ENCODE data around the gene RTL10.

RTL10 gene, protein sequence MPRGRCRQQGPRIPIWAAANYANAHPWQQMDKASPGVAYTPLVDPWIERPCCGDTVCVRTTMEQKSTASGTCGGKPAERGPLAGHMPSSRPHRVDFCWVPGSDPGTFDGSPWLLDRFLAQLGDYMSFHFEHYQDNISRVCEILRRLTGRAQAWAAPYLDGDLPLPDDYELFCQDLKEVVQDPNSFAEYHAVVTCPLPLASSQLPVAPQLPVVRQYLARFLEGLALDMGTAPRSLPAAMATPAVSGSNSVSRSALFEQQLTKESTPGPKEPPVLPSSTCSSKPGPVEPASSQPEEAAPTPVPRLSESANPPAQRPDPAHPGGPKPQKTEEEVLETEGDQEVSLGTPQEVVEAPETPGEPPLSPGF

DNA sequence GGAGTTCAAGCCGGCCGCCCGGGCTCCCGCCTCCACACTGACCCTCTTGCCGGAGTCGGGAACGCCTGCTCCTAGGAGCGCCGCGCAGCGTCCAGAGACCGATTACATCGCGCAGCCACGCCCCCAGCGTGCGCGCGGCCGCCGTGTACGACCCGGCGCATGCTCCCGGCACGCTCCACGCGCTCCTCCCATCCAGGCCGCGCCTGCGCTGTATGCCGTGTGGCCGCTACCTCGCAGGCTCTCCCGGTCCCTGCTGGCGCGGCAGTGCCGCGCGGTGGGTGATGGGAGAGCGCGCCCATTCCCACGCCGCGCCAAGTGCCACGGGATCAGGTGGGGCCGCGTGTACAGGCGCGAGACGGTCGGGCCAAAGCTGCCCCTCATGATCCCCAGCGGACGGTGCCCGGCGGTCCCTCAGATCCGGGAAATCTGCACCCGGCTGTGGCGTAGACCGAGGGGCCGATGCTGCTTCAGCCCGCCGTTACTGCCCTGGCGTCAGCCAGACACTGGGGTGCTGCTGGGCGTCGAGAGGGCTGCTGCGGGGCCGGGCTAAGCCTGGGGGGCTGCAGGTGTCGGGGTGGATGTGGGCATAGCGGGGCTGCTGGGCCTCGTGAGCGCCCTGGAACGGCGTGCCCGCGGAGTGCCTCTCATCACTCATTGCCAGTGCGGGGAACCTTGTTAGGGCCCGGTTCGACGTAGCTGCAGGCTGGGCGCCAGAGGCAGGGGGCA lies at the start of gene RTL10, which contains the start of gene GNB1L:
Gene RTL10, minus strand, starts transcription at position 97 of the 726 bp plus-strand sequence. CDS start 2,613 bp downstream, outside the sequence.
Gene GNB1L, minus strand, starts transcription at position 97 of the 726 bp plus-strand sequence. CDS start 33,519 bp downstream, outside the sequence.
- DNase-seq, result peak; percentile 95

DNA sequence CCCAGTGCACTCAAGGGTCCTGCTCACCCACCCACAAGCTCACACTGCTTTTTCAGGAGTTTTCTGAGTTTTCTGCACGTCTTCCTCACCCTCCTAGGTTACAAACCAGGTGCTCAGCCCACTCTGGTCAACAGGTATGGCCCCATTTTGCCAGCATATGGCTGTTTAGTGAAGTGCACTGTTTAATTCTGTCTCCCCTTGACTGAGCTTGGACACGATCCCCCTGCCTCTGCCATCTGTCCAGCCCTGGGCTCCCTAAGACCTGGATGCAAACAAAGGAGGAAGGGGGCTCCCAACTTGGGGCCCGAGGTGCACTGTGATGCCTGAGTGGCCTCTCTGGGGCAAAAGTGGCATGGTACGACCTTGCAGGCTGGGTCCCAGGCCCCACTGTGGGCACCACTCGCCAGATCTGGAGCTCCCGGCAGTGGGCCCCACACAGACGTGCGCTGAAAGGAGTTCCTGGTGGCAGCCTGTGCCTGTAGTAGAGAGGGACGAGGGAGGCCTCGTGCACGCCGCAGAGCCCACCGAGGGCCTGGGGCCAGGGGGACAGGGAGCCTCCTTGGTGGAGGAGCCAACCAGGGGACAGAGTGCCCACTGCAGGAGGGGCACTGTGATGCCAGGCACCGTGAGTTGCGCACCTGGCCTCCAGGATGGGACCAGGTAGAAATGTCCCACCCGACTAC lies 49.6 kb upstream of the RTL10 start:
- no peak for DNase-seq

GRCh38 chr22:19903513-19903912 lies 48.8 kb upstream of the RTL10 start:
- DNase-seq, result no peak

DNA sequence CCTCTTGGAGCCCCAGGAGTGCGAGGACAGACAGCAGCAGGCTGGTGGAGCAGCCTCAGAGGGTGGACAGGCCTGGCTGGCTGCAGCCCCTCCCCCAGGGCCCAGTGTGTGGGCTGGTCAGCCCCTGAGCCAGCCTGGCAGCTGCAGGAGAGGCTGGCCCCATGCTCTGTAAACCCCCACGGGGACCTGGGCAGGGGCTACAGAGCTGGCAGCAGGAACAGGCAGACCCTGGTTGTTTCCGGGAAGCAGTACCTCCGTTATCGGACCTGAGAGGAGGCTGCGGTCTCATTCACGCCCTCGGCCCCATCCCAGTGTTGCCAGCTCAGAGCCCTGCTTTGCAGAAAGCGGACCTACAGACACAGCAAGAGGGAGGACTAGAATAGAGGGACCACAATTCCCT lies 48.4 kb upstream of the RTL10 start:
- no peak for DNase-seq

- DNase-seq, result no peak
These were observed 47.6 kb upstream of the RTL10 start for GRCh38 chr22:19902245-19902715.

DNA sequence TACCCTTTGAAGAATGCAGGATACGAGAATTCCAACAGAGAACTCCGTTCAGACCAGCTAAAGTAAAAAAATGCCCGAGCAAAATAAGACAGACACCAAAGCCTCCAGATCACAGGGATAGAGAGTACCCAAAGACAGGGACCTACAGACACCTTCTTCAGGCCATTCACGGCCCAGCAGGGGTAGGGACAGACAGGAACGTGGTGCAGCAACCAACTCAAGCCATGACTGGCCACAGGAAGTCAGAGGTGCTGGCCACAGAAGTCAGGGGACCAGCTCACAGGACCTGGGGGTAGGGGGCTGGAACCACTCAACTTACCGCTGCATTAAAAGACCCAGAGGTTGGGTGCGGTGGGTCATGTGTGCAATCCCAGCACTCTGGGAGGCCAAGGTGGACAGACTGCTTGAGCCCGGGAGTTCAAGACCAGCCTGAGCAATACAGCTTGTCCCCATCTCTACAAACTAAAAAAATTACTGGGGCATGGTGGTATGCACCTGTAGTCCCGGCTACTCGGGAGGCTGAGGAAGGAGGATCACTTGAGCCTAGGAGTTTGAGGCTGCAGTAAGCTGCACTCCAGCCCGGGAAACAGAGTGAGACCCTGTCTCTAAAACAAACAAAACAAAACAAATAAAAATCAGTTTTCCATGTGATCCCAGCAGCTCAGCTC lies 47.0 kb upstream of the RTL10 start:
- DNase-seq, result no peak

GRCh38 chr22:19900707-19901436 lies 46.2 kb upstream of the RTL10 start:
- no peak for DNase-seq

- DNase-seq, result no peak
These were observed 44.3 kb upstream of the RTL10 start for GRCh38 chr22:19898831-19899567.

GRCh38 chr22:19898145-19898544 lies 43.5 kb upstream of the RTL10 start:
- DNase-seq, result no peak

DNA sequence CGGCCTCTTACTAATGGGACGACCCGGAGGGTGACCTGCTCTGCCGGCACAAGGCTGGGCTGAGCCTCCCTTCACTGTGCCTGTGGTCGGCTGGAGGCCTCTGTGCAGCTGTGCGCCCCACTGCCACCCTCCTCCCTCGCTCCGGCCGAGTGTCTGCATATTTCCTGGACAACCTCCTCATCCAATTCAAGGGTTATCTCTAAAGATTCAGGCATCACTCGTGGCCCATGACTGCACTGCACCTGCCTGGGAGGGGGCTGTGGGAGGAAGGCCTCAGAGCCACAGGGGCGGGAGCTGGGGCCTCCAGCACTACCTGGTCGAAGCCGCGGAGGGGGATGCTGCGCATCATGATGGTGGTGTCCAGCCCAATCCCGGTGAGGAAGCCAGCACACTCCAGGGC lies 43.1 kb upstream of the RTL10 start:
- DNase-seq, result no peak

GRCh38 chr22:19896665-19897355 lies 42.1 kb upstream of the RTL10 start:
- DNase-seq, result no peak

DNA sequence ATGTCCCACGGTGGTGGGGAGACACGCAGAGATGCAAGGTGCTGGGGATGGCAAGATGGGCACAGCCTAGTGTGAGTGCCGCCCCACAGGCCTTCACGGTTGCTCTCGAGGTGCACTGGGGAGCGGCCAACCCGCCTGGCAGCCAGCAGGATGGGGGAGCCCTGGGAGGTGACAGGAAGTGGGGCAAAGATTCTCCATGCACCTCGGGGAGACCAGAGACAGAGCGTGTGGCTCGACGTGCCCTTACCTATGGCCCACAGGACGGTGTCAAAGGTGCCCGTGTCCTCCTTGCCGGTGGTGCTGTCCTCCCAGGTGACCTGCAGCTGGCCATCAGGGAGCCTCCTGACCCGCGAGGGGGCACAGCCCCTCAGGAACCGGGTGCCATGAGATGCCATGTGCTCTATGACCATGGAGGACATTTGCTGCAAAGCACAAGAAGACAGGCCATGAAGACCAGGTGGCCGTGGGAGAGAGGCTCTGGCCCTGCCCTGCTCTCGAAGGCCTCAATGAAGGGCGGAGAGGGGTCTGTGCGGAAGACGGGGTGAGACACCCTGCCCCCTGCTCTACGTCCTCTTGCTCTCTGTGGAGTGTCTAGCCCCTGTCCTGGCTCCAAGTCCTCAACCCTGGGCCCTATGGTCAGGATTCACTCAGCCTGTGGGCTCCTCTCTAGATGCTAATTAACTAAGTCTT lies 40.6 kb upstream of the RTL10 start:
- no peak for DNase-seq

GRCh38 chr22:19893363-19893762 lies 38.7 kb upstream of the RTL10 start:
- no peak for DNase-seq

GRCh38 chr22:19892925-19893324 lies 38.3 kb upstream of the RTL10 start:
- DNase-seq, result no peak

GRCh38 chr22:19892257-19892879 lies 37.7 kb upstream of the RTL10 start:
- DNase-seq, result peak; percentile 37

DNA sequence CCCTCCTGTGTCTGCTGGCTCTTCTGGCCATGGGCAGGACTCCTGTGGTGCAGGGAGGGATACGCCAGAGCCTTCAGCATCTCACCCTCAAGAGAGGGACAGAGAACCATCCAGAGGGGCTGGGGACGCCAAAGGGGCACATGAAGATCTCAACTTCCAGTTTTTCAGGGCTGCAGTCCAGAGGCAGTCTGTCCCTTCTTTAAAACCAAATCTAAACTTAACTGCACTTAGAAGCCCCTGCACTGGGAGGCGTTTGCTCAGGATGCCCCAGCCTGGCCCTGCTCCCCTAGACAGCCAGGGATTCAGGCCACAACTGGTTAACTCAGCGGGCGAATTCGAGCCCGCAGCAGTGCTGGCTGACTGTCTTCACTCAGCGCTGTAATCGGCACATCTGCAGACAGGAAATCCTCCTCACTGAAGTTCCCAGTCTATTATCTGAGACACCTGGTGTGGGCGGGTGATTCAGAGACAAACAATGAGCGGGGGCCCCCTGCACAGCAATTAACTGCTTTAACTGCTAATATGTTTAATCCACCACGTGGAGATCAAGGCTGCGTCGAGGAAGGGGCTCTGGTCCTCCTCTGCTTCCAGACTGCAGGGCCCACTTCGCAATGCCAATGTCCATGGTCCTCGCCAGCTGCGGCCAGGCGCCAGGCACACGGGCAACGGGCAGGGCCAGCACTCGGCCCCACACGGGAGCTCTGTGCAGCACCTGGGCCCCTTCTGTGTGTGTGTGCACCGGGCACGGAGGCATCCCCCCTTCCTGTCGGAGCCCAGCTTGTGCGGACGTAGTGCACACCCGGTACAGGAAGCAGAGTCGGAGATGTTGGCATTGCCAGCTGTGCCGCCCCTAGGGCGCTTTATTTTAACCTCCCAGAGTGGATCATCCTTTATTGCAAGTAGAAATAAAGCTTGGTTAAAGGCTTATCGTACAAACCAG lies 36.9 kb upstream of the RTL10 start:
- peak; percentile 81 for DNase-seq

DNA sequence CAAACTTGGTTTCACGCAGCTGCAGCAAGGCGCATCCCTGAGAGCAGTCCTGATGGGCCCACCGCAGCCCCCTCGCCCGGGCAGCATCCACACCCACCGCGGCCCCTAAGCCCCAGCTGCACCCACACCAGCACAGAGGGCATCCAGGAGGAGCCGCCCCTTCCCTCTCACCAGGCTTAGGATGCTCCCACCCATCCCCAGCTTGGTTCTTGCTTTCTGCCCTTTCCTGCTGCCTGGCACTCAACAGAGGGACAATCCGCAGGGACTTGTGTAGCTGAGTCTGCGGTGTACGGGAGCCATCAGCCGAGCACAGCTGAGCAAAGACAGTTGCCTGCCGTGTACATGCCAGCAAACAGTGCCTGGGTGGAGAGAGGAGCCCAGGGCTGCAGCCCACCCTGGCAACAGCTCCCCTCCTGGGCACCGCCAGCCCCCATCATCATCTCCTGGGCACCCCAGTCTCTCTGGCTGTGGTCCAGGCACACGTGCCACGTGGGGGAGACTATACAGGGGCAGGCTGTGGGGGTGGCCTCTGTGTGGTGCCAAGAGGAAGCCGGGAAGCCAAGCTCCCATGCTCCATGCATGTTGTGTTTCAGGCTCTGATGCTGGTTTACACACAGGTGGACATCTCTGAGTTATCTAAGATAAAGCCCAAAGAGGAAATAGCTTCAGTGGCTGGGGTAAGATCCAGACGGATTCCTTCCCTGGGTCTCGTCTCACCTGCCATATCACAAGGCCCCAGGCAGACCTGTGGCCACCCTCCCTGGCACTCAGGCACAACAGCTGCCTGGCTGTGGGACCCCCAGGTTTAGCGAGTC lies 36.0 kb upstream of the RTL10 start:
- DNase-seq, result no peak

GRCh38 chr22:19889951-19890350 lies 35.3 kb upstream of the RTL10 start:
- no peak for DNase-seq

Data from CD4-positive, alpha-beta T cell treated with Interleukin-10 for 1 hour (primary cell).